Activated naive CD4-positive, alpha-beta T cell treated with anti-CD3 and anti-CD28 coated beads, Interleukin-2, amount 10 ng/mL, durations not matched to agents 7 days and 5 days (primary cell): ENCODE data around the gene SSC5D.

Experiments
- CTCF ChIA-PET: fragments of 350-600 bp; sonication (Branson Sonifier 250); formaldehyde crosslinking; loops from one replicate; lab custom pipeline; 2021; ENCODE audit warnings: antibody characterized with exemption; lab: Charles Lee
- DNase-seq: peaks from one replicate; pipeline ENCODE4 v3.0.0-alpha.2; 2020
- H3K27ac Mint-ChIP-seq: one replicate; pipeline ENCODE4 v1.8.0; 2021; ENCODE audit warnings: mild to moderate bottlenecking, moderate library complexity, mixed read lengths
- H3K27me3 Mint-ChIP-seq: one replicate; pipeline ENCODE4 v1.8.0; 2021; ENCODE audit warnings: mild to moderate bottlenecking, mixed read lengths
- H3K36me3 Mint-ChIP-seq: one replicate; pipeline ENCODE4 v1.8.0; 2021; ENCODE audit warnings: mixed read lengths
- H3K4me1 Mint-ChIP-seq: one replicate; pipeline ENCODE4 v1.8.0; 2021; ENCODE audit warnings: mixed read lengths
- H3K4me3 Mint-ChIP-seq: one replicate; pipeline ENCODE4 v1.8.0; 2021; ENCODE audit warnings: mild to moderate bottlenecking, moderate library complexity, mixed read lengths
- H3K9me3 Mint-ChIP-seq: one replicate; pipeline ENCODE4 v1.8.0; 2021; ENCODE audit warnings: mixed read lengths

SSC5D gene

GRCh38 chr19:55473225-55474012 lies 14.8 kb upstream of the SSC5D start:
- Mint-ChIP-seq H3K4me1 (peaks cover 17% of the 10 kb centered on the region), H3K4me3 (no peak overlapping the region), H3K27ac (no peak overlapping the region), H3K36me3 (no peaks in the 10 kb centered on the region), H3K27me3 (peaks cover 12% of the 10 kb centered on the region), H3K9me3 (no peaks in the 10 kb centered on the region)
- CTCF ChIA-PET, result interaction anchor here (0.8 to 4.5 kb wide), 5 partner anchors 10 to 157 kb away, joined by 3 to 20 read pairs (median 3); no protein-coding TSS in a partner anchor
- no peak for DNase-seq

GRCh38 chr19:55474269-55475265 lies 13.7 kb upstream of the SSC5D start:
- Mint-ChIP-seq H3K27ac (peak overlapping the region; percentile 33), H3K27me3 (peaks cover 7% of the 10 kb centered on the region), H3K4me1 (peaks cover 29% of the 10 kb centered on the region), H3K4me3 (peak overlapping the region; percentile 18), H3K36me3 (no peaks in the 10 kb centered on the region), H3K9me3 (no peaks in the 10 kb centered on the region)
- CTCF ChIA-PET, result interaction anchor here (1.1 to 4.5 kb wide), 3 partner anchors 29 to 156 kb away, joined by 3 to 20 read pairs (median 3); no protein-coding TSS in a partner anchor
- DNase-seq, result no peak

- H3K27me3 Mint-ChIP-seq, result peaks cover 4% of the 10 kb centered on the region
- CTCF ChIA-PET, result interaction anchor here (1.0 to 4.5 kb wide), 5 partner anchors 9 to 195 kb away, joined by 3 to 20 read pairs (median 4); partner anchors contain the start of gene NAT14
- H3K4me3 Mint-ChIP-seq, result peak within 1 kb of the TSS; percentile 84
- peak within 1 kb of the TSS; percentile 92 for H3K27ac Mint-ChIP-seq
- DNase-seq, result peak; percentile 99
- H3K36me3 Mint-ChIP-seq, result peaks cover 4% of the 10 kb centered on the region
- H3K9me3 Mint-ChIP-seq, result no peaks in the 10 kb centered on the region
- peaks cover 34% of the 10 kb centered on the region for H3K4me1 Mint-ChIP-seq
These were observed 12.0 kb upstream of the SSC5D start, which contains the start of gene ZNF628 for GRCh38 chr19:55476100-55476775. Gene ZNF628, plus strand, starts transcription at chr19:55476617. Its CDS starts 3,294 bp downstream, at chr19:55479911.

GRCh38 chr19:55477905-55478304 lies 10.3 kb upstream of the SSC5D start:
- Mint-ChIP-seq H3K9me3 (no peaks in the 10 kb centered on the region), H3K27me3 (peaks cover 4% of the 10 kb centered on the region), H3K4me1 (peaks cover 34% of the 10 kb centered on the region), H3K27ac (no peak overlapping the region), H3K4me3 (peak overlapping the region; percentile 84), H3K36me3 (peaks cover 4% of the 10 kb centered on the region)
- DNase-seq, result no peak
- CTCF ChIA-PET, result interaction anchor here (4.5 kb wide), 1 partner anchor 26 kb away, joined by 20 read pairs; no protein-coding TSS in a partner anchor

GRCh38 chr19:55478364-55478763 lies 9.9 kb upstream of the SSC5D start:
- Mint-ChIP-seq H3K36me3 (peaks cover 4% of the 10 kb centered on the region), H3K27ac (no peak overlapping the region), H3K4me1 (peaks cover 34% of the 10 kb centered on the region), H3K9me3 (no peaks in the 10 kb centered on the region), H3K27me3 (no peaks in the 10 kb centered on the region), H3K4me3 (peak overlapping the region; percentile 84)
- DNase-seq, result no peak
- CTCF ChIA-PET, result interaction anchor here (1.1 kb wide), 1 partner anchor 19 kb away, joined by 3 read pairs; no protein-coding TSS in a partner anchor

GRCh38 chr19:55479045-55479444 lies 9.2 kb upstream of the SSC5D start:
- Mint-ChIP-seq H3K27ac (peak overlapping the region; percentile 19), H3K4me3 (no peak overlapping the region), H3K36me3 (peaks cover 4% of the 10 kb centered on the region), H3K4me1 (peaks cover 34% of the 10 kb centered on the region), H3K9me3 (no peaks in the 10 kb centered on the region), H3K27me3 (no peaks in the 10 kb centered on the region)
- DNase-seq, result no peak
- CTCF ChIA-PET, result interaction anchor here (0.8 to 1.1 kb wide), 2 partner anchors 11 to 20 kb away, joined by 3 read pairs; no protein-coding TSS in a partner anchor

DNA sequence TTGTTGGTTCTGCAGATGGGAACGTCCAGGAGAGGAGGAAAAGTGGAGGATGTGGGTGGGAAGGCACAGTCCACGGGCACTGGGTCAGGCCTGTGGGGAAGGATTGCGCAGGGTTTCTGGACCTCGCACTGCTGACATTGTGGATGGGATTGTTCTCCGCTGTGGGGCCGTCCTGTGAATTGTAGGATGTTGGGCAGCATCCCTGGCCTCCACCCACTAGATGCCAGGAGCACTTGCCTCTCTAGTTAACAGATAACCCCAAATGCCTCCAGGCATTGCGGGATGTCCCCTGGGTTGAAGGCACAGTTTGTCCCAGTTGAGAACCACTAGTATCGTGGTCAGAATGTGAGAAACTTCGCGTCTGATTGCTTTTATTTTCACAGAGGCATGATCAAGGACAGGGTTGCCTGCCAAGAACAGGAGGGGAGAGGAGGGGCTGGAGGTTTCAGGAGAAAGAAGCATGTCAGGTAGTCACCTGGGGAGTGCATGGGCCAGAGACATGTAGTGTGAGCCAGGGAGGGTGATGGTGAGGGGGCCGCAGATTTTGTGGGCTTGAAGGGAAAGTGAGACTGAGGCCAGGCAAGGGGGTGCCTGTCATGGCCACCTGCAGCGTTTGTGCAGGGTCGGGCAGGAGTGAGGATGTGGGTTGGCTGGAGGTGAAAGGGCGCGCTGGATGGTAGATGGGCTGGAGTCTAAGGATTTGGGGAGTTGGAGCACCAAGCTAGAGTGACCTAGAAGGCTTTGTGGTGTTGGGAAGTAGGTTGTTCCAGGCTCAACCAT lies 8.6 kb upstream of the SSC5D start:
- Mint-ChIP-seq H3K36me3 (peaks cover 4% of the 10 kb centered on the region), H3K9me3 (no peaks in the 10 kb centered on the region), H3K4me3 (no peak overlapping the region), H3K4me1 (peaks cover 38% of the 10 kb centered on the region), H3K27me3 (no peaks in the 10 kb centered on the region), H3K27ac (peak overlapping the region; percentile 49)
- DNase-seq, result no peak
- CTCF ChIA-PET, result interaction anchor here (0.8 to 1.1 kb wide), 2 partner anchors 12 to 20 kb away, joined by 3 read pairs; no protein-coding TSS in a partner anchor

DNA sequence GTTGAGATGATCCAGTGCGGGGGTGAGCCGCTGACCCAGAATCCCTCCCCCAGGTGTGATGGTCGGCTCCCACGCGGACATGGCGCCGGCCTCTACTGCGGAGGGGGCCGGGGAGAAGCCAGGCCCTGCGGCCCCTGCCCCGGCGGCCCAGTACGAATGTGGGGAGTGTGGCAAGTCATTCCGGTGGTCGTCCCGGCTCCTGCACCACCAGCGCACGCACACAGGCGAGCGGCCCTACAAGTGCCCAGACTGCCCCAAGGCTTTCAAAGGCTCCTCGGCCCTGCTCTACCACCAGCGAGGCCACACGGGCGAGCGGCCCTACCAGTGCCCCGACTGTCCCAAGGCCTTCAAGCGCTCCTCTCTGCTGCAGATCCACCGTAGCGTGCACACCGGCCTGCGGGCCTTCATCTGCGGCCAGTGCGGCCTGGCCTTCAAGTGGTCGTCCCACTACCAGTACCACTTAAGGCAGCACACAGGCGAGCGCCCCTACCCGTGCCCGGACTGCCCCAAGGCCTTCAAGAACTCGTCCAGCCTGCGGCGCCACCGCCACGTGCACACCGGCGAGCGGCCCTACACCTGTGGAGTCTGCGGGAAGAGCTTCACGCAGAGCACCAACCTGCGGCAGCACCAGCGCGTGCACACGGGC lies 7.0 kb upstream of the SSC5D start:
- no peak overlapping the region for H3K27ac Mint-ChIP-seq
- no peaks in the 10 kb centered on the region for H3K9me3 Mint-ChIP-seq
- CTCF ChIA-PET, result no interaction called here
- H3K4me1 Mint-ChIP-seq, result peaks cover 36% of the 10 kb centered on the region
- peaks cover 4% of the 10 kb centered on the region for H3K36me3 Mint-ChIP-seq
- no peak overlapping the region for H3K4me3 Mint-ChIP-seq
- H3K27me3 Mint-ChIP-seq, result peaks cover 4% of the 10 kb centered on the region
- DNase-seq, result no peak

GRCh38 chr19:55481794-55482155 lies 6.5 kb upstream of the SSC5D start:
- H3K4me3 Mint-ChIP-seq, result no peak overlapping the region
- peaks cover 4% of the 10 kb centered on the region for H3K36me3 Mint-ChIP-seq
- H3K27me3 Mint-ChIP-seq, result peaks cover 4% of the 10 kb centered on the region
- no peaks in the 10 kb centered on the region for H3K9me3 Mint-ChIP-seq
- no peak overlapping the region for H3K27ac Mint-ChIP-seq
- CTCF ChIA-PET, result no interaction called here
- peaks cover 36% of the 10 kb centered on the region for H3K4me1 Mint-ChIP-seq
- no peak for DNase-seq

DNA sequence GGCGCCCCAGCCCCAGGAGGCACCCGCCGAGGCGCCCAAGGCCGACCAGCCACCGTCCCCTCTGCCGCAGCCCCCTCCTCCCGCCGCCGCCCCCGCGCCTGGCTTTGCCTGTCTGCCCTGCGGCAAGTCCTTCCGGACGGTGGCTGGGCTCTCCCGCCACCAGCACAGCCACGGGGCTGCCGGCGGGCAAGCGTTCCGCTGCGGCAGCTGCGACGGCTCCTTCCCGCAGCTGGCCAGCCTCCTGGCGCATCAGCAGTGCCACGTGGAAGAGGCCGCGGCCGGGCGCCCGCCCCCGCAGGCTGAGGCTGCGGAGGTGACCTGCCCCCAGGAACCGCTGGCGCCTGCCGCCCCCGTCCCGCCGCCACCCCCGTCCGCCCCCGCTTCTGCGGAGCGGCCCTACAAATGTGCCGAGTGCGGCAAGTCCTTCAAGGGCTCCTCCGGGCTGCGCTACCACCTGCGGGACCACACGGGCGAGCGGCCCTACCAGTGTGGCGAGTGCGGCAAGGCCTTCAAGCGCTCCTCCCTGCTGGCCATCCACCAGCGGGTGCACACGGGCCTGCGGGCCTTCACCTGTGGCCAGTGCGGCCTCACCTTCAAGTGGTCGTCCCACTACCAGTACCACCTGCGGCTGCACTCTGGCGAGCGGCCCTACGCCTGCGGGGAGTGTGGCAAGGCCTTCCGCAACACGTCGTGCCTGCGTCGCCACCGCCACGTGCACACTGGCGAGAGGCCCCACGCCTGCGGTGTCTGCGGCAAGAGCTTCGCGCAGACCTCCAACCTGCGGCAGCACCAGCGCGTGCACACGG lies 5.9 kb upstream of the SSC5D start:
- no peak overlapping the region for H3K27ac Mint-ChIP-seq
- H3K36me3 Mint-ChIP-seq, result peaks cover 4% of the 10 kb centered on the region
- no peak overlapping the region for H3K4me3 Mint-ChIP-seq
- peaks cover 33% of the 10 kb centered on the region for H3K4me1 Mint-ChIP-seq
- H3K9me3 Mint-ChIP-seq, result no peaks in the 10 kb centered on the region
- DNase-seq, result no peak
- CTCF ChIA-PET, result interaction anchor here (1.2 kb wide), 1 partner anchor 10 kb away, joined by 3 read pairs; no protein-coding TSS in a partner anchor
- H3K27me3 Mint-ChIP-seq, result peaks cover 8% of the 10 kb centered on the region

- Mint-ChIP-seq H3K36me3 (peaks cover 4% of the 10 kb centered on the region), H3K4me1 (peaks cover 28% of the 10 kb centered on the region), H3K27ac (no peak overlapping the region), H3K9me3 (no peaks in the 10 kb centered on the region), H3K27me3 (peaks cover 13% of the 10 kb centered on the region), H3K4me3 (peak overlapping the region; percentile 33)
- DNase-seq, result no peak
- CTCF ChIA-PET, result interaction anchor here (1.2 to 4.1 kb wide), 2 partner anchors 10 to 21 kb away, joined by 3 to 23 read pairs; no protein-coding TSS in a partner anchor
These were observed 5.1 kb upstream of the SSC5D start for GRCh38 chr19:55482967-55483705.
